GM23248 (cell line): ENCODE data around the gene PTGES. TPM values are rescaled to one million over a fixed set of nuclear protein-coding genes. Genes with fewer than 3 reads are reported as not detected.

Experiments
- DNase-seq: peaks from one replicate; pipeline ENCODE4 v3.0.0-alpha.2; 2015
- H2AFZ ChIP-seq: fragments of 200-600 bp; sonication (generic); 2 replicates; pipeline ENCODE4 v1.6.1; 2016; ENCODE audit warnings: antibody characterized with exemption
- H3F3A ChIP-seq: fragments of 200-600 bp; sonication (generic); 2 replicates; pipeline ENCODE4 v1.6.1; 2016; ENCODE audit warnings: mild to moderate bottlenecking, antibody characterized with exemption, mixed run types; ENCODE audit not compliant: insufficient read depth
- H3K27ac ChIP-seq: fragments of 200-600 bp; sonication (generic); 2 replicates; pipeline ENCODE4 v1.5.1; 2016; ENCODE audit warnings: mild to moderate bottlenecking
- H3K27me3 ChIP-seq: fragments of 200-600 bp; sonication (generic); replicated peaks from 2 replicates; pipeline ENCODE4 v1.6.1; 2016; ENCODE audit warnings: mild to moderate bottlenecking; ENCODE audit not compliant: insufficient read depth
- H3K36me3 ChIP-seq: fragments of 200-600 bp; sonication (generic); 2 replicates; pipeline ENCODE4 v1.6.1; 2016; ENCODE audit warnings: low read depth, mild to moderate bottlenecking
- H3K4me1 ChIP-seq: fragments of 200-600 bp; sonication (generic); 2 replicates; pipeline ENCODE4 v1.6.1; 2016; ENCODE audit warnings: mild to moderate bottlenecking; ENCODE audit not compliant: insufficient read depth
- H3K4me2 ChIP-seq: fragments of 200-600 bp; sonication (generic); one replicate; pipeline ENCODE4 v1.6.1; 2016; ENCODE audit warnings: mild to moderate bottlenecking; ENCODE audit not compliant: unreplicated experiment
- H3K4me3 ChIP-seq: fragments of 200-600 bp; sonication (generic); 2 replicates; pipeline ENCODE4 v1.5.1; 2016; ENCODE audit warnings: mild to moderate bottlenecking
- H3K79me2 ChIP-seq: fragments of 200-600 bp; sonication (generic); 2 replicates; pipeline ENCODE4 v1.6.1; 2016; ENCODE audit warnings: mild to moderate bottlenecking; ENCODE audit not compliant: insufficient read depth
- H3K9ac ChIP-seq: fragments of 200-600 bp; sonication (generic); 2 replicates; pipeline ENCODE4 v1.6.1; 2016; ENCODE audit warnings: mild to moderate bottlenecking
- H3K9me2 ChIP-seq: fragments of 200-600 bp; sonication (generic); 2 replicates; pipeline ENCODE4 v1.6.1; 2016; ENCODE audit warnings: mixed run types, mild to moderate bottlenecking, moderate library complexity; ENCODE audit not compliant: insufficient read depth
- H3K9me3 ChIP-seq: fragments of 200-600 bp; sonication (generic); one replicate; pipeline ENCODE4 v1.6.1; 2017; ENCODE audit warnings: low read depth
- H4K20me1 ChIP-seq: fragments of 200-600 bp; sonication (generic); 2 replicates; pipeline ENCODE4 v1.6.0; 2016; ENCODE audit not compliant: insufficient read depth
- EZH2 ChIP-seq: fragments of 200-600 bp; sonication (generic); IDR thresholded peaks from 2 replicates; pipeline ENCODE4 v1.6.1; 2018; ENCODE audit warnings: antibody characterized with exemption, mild to moderate bottlenecking; ENCODE audit not compliant: insufficient read depth, poor library complexity, severe bottlenecking
- EZH2phosphoT487 ChIP-seq: fragments of 200-600 bp; sonication (generic); IDR thresholded peaks from 2 replicates; pipeline ENCODE4 v1.6.1; 2018; ENCODE audit warnings: antibody characterized with exemption, moderate library complexity, mild to moderate bottlenecking, low read depth; ENCODE audit not compliant: insufficient read depth
- WGBS, 2 experiments: methylation state at CpG; one replicate each; pipeline ENCODE4 v1.1.6; 2015 to 2017; ENCODE audit warnings: low lambda C conversion rate in 2 of 2, low coverage in 1 of 2; ENCODE audit errors: missing lambda C conversion rate in 2 of 2; 5-methylcytosine and 5-hydroxymethylcytosine counted together
- in situ Hi-C: fragments of 300-500 bp; cut with MboI; formaldehyde crosslinking; loops from 2 replicates; pipeline ENCODE4 v1.15.0; 2020
- polyA plus RNA-seq: library from polyadenylated mRNA; unstranded; fragments of >200 nt; fragmentation: Nextera tagmentation; extraction: Ambion mirVana; gene quantifications from 2 replicates; pipeline ENCODE4 v1.2.1, GENCODE V29; 2016
- total RNA-seq: library from RNA; depleted of rRNA; stranded (reverse); fragments of >200 nt; shearing (Covaris generic); gene quantifications from 2 replicates; pipeline ENCODE4 v1.2.3, GENCODE V29; 2014

Gene PTGES
- total and polyA plus RNA-seq, 2 experiments from 2014 or later = 12.6 to 22.0 TPM

DNA sequence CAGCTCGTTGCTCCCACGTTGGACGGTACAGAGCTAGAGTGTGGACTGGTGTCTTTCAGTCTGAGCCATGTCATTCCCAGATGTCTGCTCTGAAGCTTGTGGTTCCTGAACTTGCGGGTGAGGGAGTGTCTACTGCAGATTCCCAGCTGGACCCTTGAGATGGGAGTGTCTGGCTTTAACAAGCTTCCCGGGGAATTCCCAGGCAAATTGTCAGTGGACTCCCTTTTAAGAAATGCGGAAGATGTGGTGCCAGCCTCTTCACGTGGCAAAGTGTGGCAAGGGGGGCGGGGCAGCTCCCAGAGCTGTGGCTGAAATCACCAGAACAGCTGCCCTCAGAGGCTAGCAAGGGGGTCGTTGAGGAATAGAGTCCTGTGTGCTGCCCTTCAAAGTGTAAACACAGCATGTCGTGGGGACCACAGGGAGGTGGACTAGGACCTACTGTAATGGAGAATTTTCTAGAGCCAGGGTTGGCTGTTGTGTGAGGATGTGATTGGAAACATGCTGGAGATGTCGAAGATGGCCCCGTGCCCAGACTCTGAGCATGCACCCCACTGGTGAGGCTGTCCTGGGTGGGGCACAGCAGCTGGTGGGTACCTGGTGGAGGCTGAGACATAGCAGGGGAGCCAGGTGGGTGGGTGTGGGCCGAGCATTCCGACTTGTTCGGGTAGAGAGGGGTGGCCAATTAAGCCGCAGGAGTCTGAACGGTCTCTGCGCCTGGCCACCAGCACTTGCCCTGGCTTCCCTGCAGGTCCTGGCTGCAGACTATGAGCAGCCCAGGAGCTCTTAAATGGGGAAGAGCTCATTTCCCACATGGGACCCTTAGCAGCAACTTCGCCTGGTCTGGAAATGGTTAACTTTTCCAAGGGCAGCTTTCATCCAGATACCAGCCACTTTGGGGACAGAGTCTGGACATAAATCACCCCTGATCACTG is 50.0 kb downstream of the PTGES start:
- in situ Hi-C loops = no loop called here
- Histone ChIP-seq H3K4me1 (peaks cover 58% of the 10 kb centered on the region), H3K4me2 (peak overlapping the region; percentile 77), H3F3A (peaks cover 61% of the 10 kb centered on the region), H4K20me1 (no peaks in the 10 kb centered on the region), H2AFZ (no peak overlapping the region), H3K4me3 (peak overlapping the region; percentile 40), H3K36me3 (0 out of 2 replicates have a peak, but pooled peaks cover 4% of the 10 kb centered on the region), H3K79me2 (peaks cover 91% of the 10 kb centered on the region), H3K9me3 (no peaks in the 10 kb centered on the region), H3K9me2 (no peaks in the 10 kb centered on the region), H3K27me3 (no peaks in the 10 kb centered on the region), H3K27ac (peak overlapping the region; percentile 100), H3K9ac (peak overlapping the region; percentile 99)
- WGBS, 2 experiments = 5 to 9% methylated on average over 19 of the region's 19 CpGs
- peak; percentile 97 for DNase-seq
- TF ChIP-seq EZH2phosphoT487 = no peak
- no peak for TF ChIP-seq EZH2

GRCh38 chr9:129701549-129701948 is 51.3 kb downstream of the PTGES start:
- no peaks in the 10 kb centered on the region for H3K9me3 ChIP-seq
- H2AFZ ChIP-seq = no peak overlapping the region
- H3K4me3 ChIP-seq = no peak overlapping the region
- H3F3A ChIP-seq = peaks cover 58% of the 10 kb centered on the region
- peak overlapping the region; percentile 99 for H3K9ac ChIP-seq
- H3K27ac ChIP-seq = peak overlapping the region; percentile 100
- H3K27me3 ChIP-seq = no peaks in the 10 kb centered on the region
- 53 to 60% methylated on average over 5 of the region's 5 CpGs for WGBS, 2 experiments
- no peaks in the 10 kb centered on the region for H4K20me1 ChIP-seq
- TF ChIP-seq EZH2phosphoT487 = no peak
- TF ChIP-seq EZH2 = no peak
- no peaks in the 10 kb centered on the region for H3K9me2 ChIP-seq
- DNase-seq = no peak
- 0 out of 2 replicates have a peak, but pooled peaks cover 4% of the 10 kb centered on the region for H3K36me3 ChIP-seq
- no peak overlapping the region for H3K4me2 ChIP-seq
- in situ Hi-C loops = no loop called here
- peaks cover 82% of the 10 kb centered on the region for H3K79me2 ChIP-seq
- peaks cover 67% of the 10 kb centered on the region for H3K4me1 ChIP-seq

DNA sequence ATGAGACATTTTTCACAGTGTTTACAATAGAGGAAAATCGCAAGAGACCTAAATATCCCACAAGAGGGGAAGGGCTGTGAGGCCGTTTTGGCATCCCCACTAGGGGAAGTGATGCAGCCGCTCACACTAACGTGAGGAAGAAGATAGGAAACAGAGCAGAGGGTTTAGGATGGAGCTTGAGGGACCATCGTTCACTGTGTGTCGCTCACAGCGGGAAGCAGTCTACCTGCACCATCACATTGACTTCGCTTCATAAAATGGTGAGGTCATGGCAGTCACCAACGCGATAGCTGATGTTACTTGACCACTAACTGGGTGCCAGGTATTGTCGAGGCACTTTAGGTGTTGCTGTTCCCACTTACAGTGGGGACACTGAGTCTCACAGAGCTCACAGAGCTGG is 51.8 kb downstream of the PTGES start:
- Histone ChIP-seq H2AFZ (no peak overlapping the region), H3K79me2 (peaks cover 82% of the 10 kb centered on the region), H3K36me3 (0 out of 2 replicates have a peak, but pooled peaks cover 4% of the 10 kb centered on the region), H3K4me3 (no peak overlapping the region), H3K9me2 (no peaks in the 10 kb centered on the region), H3K4me2 (no peak overlapping the region), H3K27me3 (no peaks in the 10 kb centered on the region), H3K9ac (peak overlapping the region; percentile 99), H3K27ac (peak overlapping the region; percentile 100), H4K20me1 (no peaks in the 10 kb centered on the region), H3F3A (peaks cover 61% of the 10 kb centered on the region), H3K4me1 (peaks cover 72% of the 10 kb centered on the region), H3K9me3 (no peaks in the 10 kb centered on the region)
- no peak for TF ChIP-seq EZH2
- no peak for TF ChIP-seq EZH2phosphoT487
- no peak for DNase-seq
- in situ Hi-C loops = no loop called here
- WGBS, 2 experiments = 60% methylated on average over 11 of the region's 11 CpGs

DNA sequence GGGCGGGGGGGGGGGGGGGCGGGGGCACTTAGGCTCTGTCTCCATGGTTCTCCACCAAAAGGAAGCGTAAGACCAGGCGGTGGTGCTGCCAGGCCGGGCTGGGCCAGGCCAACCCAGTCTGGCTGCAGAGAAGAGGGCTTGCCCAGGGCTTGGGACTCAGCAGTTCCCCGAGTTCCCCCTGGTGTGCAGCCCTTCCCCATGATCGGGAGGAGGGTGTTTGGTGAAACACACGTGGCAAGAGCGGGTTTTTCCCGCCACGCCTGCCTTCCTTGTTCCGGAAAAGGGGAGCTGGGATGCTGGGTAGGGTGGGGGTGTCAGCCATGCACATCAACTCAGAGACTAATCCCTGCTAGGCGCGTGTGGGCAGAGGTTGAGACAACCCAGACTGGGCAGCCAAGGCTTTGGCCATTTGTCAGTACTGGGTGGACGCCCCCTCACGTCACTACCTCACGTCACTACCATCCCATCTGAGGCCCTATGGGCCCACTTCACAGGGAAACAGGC is 54.5 kb downstream of the PTGES start:
- peak overlapping the region; percentile 78 for H3K4me2 ChIP-seq
- 0 out of 2 replicates have a peak, but pooled peaks cover 4% of the 10 kb centered on the region for H3K36me3 ChIP-seq
- H3K79me2 ChIP-seq = peaks cover 83% of the 10 kb centered on the region
- H3F3A ChIP-seq = peaks cover 77% of the 10 kb centered on the region
- no peak for TF ChIP-seq EZH2
- TF ChIP-seq EZH2phosphoT487 = no peak
- no peaks in the 10 kb centered on the region for H3K9me2 ChIP-seq
- H3K4me3 ChIP-seq = peak overlapping the region; percentile 58
- peaks cover 85% of the 10 kb centered on the region for H3K4me1 ChIP-seq
- no peaks in the 10 kb centered on the region for H4K20me1 ChIP-seq
- H3K27ac ChIP-seq = peak overlapping the region; percentile 100
- WGBS, 2 experiments = 3 to 4% methylated on average over 12 to 17 of the region's 17 CpGs
- no peaks in the 10 kb centered on the region for H3K9me3 ChIP-seq
- H2AFZ ChIP-seq = no peak overlapping the region
- peak overlapping the region; percentile 99 for H3K9ac ChIP-seq
- in situ Hi-C loops = no loop called here
- no peaks in the 10 kb centered on the region for H3K27me3 ChIP-seq
- peak; percentile 95 for DNase-seq
